T-helper 1 cell treated with Interleukin-12 subunit alpha and Interleukin-12 subunit beta and Interleukin-4 antibody, amounts not matched to agents 30 μg/mL and 1 μg/mL, for 36 hours (primary cell): ENCODE measurements around the gene CTNS.
A peak's percentile ranks its signal among the peaks of the same experiment; 100 is the strongest.

Source experiments
- H3K27ac Mint-ChIP-seq: one replicate; pipeline ENCODE4 v1.8.0; 2021; ENCODE audit warnings: mild to moderate bottlenecking, mixed read lengths
- H3K27me3 Mint-ChIP-seq: one replicate; pipeline ENCODE4 v1.8.0; 2021; ENCODE audit warnings: low read depth, mixed read lengths
- H3K36me3 Mint-ChIP-seq: one replicate; pipeline ENCODE4 v1.8.0; 2021; ENCODE audit warnings: low read depth, mixed read lengths
- H3K4me1 Mint-ChIP-seq: one replicate; pipeline ENCODE4 v1.8.0; 2021; ENCODE audit warnings: low read depth, mixed read lengths
- H3K4me3 Mint-ChIP-seq: one replicate; pipeline ENCODE4 v1.8.0; 2021; ENCODE audit warnings: mild to moderate bottlenecking, moderate library complexity, mixed read lengths
- H3K9me3 Mint-ChIP-seq: one replicate; pipeline ENCODE4 v1.8.0; 2021; ENCODE audit warnings: mixed read lengths

CTNS gene

GRCh38 chr17:3603870-3604259 lies 32.7 kb upstream of the CTNS start:
- no peaks in the 10 kb centered on the region for H3K9me3 Mint-ChIP-seq
- peaks cover 5% of the 10 kb centered on the region for H3K36me3 Mint-ChIP-seq
- H3K4me3 Mint-ChIP-seq = no peak overlapping the region
- H3K4me1 Mint-ChIP-seq = no peaks in the 10 kb centered on the region
- H3K27ac Mint-ChIP-seq = no peak overlapping the region
- H3K27me3 Mint-ChIP-seq = no peaks in the 10 kb centered on the region

- Mint-ChIP-seq H3K4me1 (no peaks in the 10 kb centered on the region), H3K27me3 (no peaks in the 10 kb centered on the region), H3K27ac (no peak overlapping the region), H3K4me3 (no peak overlapping the region), H3K36me3 (peaks cover 8% of the 10 kb centered on the region), H3K9me3 (no peaks in the 10 kb centered on the region)
Observed at GRCh38 chr17:3609689-3610088, 26.9 kb upstream of the CTNS start.

GRCh38 chr17:3610523-3610922 lies 26.0 kb upstream of the CTNS start:
- Mint-ChIP-seq H3K27ac (no peak overlapping the region), H3K4me3 (no peak overlapping the region), H3K4me1 (no peaks in the 10 kb centered on the region), H3K9me3 (no peaks in the 10 kb centered on the region), H3K27me3 (no peaks in the 10 kb centered on the region), H3K36me3 (peaks cover 14% of the 10 kb centered on the region)

- H3K27me3 Mint-ChIP-seq = no peaks in the 10 kb centered on the region
- peaks cover 34% of the 10 kb centered on the region for H3K36me3 Mint-ChIP-seq
- H3K4me1 Mint-ChIP-seq = no peaks in the 10 kb centered on the region
- H3K27ac Mint-ChIP-seq = no peak overlapping the region
- peaks cover 4% of the 10 kb centered on the region for H3K9me3 Mint-ChIP-seq
- no peak overlapping the region for H3K4me3 Mint-ChIP-seq
Observed at GRCh38 chr17:3613124-3613523, 23.4 kb upstream of the CTNS start.

- Mint-ChIP-seq H3K27me3 (no peaks in the 10 kb centered on the region), H3K4me1 (no peaks in the 10 kb centered on the region), H3K9me3 (peaks cover 4% of the 10 kb centered on the region), H3K4me3 (no peak overlapping the region), H3K36me3 (peaks cover 45% of the 10 kb centered on the region), H3K27ac (no peak overlapping the region)
Observed at GRCh38 chr17:3615160-3615870, 21.2 kb upstream of the CTNS start.

GRCh38 chr17:3621146-3621720 lies 15.3 kb upstream of the CTNS start:
- Mint-ChIP-seq H3K27ac (no peak overlapping the region), H3K27me3 (no peaks in the 10 kb centered on the region), H3K36me3 (peaks cover 42% of the 10 kb centered on the region), H3K9me3 (peaks cover 4% of the 10 kb centered on the region), H3K4me3 (no peak overlapping the region), H3K4me1 (no peaks in the 10 kb centered on the region)

- peaks cover 34% of the 10 kb centered on the region for H3K36me3 Mint-ChIP-seq
Observed at GRCh38 chr17:3622977-3623594, 13.5 kb upstream of the CTNS start.

GRCh38 chr17:3626831-3627768 lies 9.5 kb upstream of the CTNS start:
- peaks cover 23% of the 10 kb centered on the region for H3K36me3 Mint-ChIP-seq
- H3K9me3 Mint-ChIP-seq = no peaks in the 10 kb centered on the region
- H3K27ac Mint-ChIP-seq = no peak overlapping the region
- H3K27me3 Mint-ChIP-seq = no peaks in the 10 kb centered on the region
- no peaks in the 10 kb centered on the region for H3K4me1 Mint-ChIP-seq
- H3K4me3 Mint-ChIP-seq = no peak overlapping the region

More at GRCh38 chr17:3622977-3623594, 13.5 kb upstream of the CTNS start:
- Mint-ChIP-seq H3K27ac (no peak overlapping the region), H3K4me1 (no peaks in the 10 kb centered on the region), H3K27me3 (no peaks in the 10 kb centered on the region), H3K4me3 (no peak overlapping the region), H3K9me3 (no peaks in the 10 kb centered on the region)

GRCh38 chr17:3627769-3628167 lies 8.8 kb upstream of the CTNS start:
- Mint-ChIP-seq H3K27me3 (no peaks in the 10 kb centered on the region), H3K4me3 (no peak overlapping the region), H3K36me3 (peaks cover 27% of the 10 kb centered on the region), H3K27ac (no peak overlapping the region), H3K9me3 (no peaks in the 10 kb centered on the region), H3K4me1 (no peaks in the 10 kb centered on the region)

GRCh38 chr17:3630781-3631180 lies 5.8 kb upstream of the CTNS start:
- Mint-ChIP-seq H3K27me3 (no peaks in the 10 kb centered on the region), H3K9me3 (no peaks in the 10 kb centered on the region), H3K36me3 (peaks cover 24% of the 10 kb centered on the region), H3K27ac (no peak overlapping the region), H3K4me1 (peaks cover 8% of the 10 kb centered on the region), H3K4me3 (no peak overlapping the region)

GRCh38 chr17:3632287-3632686 lies 4.3 kb upstream of the CTNS start:
- H3K27ac Mint-ChIP-seq = no peak overlapping the region
- peaks cover 11% of the 10 kb centered on the region for H3K4me1 Mint-ChIP-seq
- H3K36me3 Mint-ChIP-seq = peaks cover 15% of the 10 kb centered on the region
- H3K9me3 Mint-ChIP-seq = no peaks in the 10 kb centered on the region
- H3K4me3 Mint-ChIP-seq = no peak overlapping the region
- no peaks in the 10 kb centered on the region for H3K27me3 Mint-ChIP-seq

GRCh38 chr17:3635474-3636153 lies 946 bp upstream of the CTNS start:
- H3K9me3 Mint-ChIP-seq = no peaks in the 10 kb centered on the region
- peaks cover 34% of the 10 kb centered on the region for H3K4me1 Mint-ChIP-seq
- no peaks in the 10 kb centered on the region for H3K27me3 Mint-ChIP-seq
- H3K36me3 Mint-ChIP-seq = peaks cover 13% of the 10 kb centered on the region
- peak overlapping the region; percentile 73 for H3K27ac Mint-ChIP-seq
- H3K4me3 Mint-ChIP-seq = peak overlapping the region; percentile 98

GRCh38 chr17:3636908-3637373 lies 381 bp downstream of the CTNS start:
- peak overlapping the region; percentile 98 for H3K4me3 Mint-ChIP-seq
- H3K4me1 Mint-ChIP-seq = peaks cover 40% of the 10 kb centered on the region
- peak overlapping the region; percentile 74 for H3K27ac Mint-ChIP-seq
- no peaks in the 10 kb centered on the region for H3K27me3 Mint-ChIP-seq
- H3K36me3 Mint-ChIP-seq = peaks cover 13% of the 10 kb centered on the region
- no peaks in the 10 kb centered on the region for H3K9me3 Mint-ChIP-seq
